Rectal smooth muscle tissue (tissue), 1 donor: ENCODE results near the gene TENT4B.

Experiments
- H3K27ac ChIP-seq: one replicate; pipeline ENCODE4 v1.7.0; 2013; ENCODE audit warnings: low read depth, low read length, inconsistent platforms
- H3K27me3 ChIP-seq: one replicate; pipeline ENCODE4 v1.7.0; 2013; ENCODE audit warnings: low read length; ENCODE audit not compliant: control insufficient read depth, insufficient read depth
- H3K36me3 ChIP-seq: one replicate; pipeline ENCODE4 v1.7.0; 2013; ENCODE audit warnings: low read length; ENCODE audit not compliant: control insufficient read depth, insufficient read depth
- H3K4me1 ChIP-seq: one replicate; pipeline ENCODE4 v1.7.0; 2013; ENCODE audit warnings: low read length; ENCODE audit not compliant: control insufficient read depth, insufficient read depth
- H3K4me3 ChIP-seq: one replicate; pipeline ENCODE4 v1.7.0; 2013; ENCODE audit warnings: low read length
- H3K9ac ChIP-seq: one replicate; pipeline ENCODE4 v1.7.0; 2013; ENCODE audit warnings: low read length

TENT4B gene

GRCh38 chr16:50247906-50248608 lies 95.0 kb downstream of the TENT4B start:
- H3K4me1 ChIP-seq, result peaks cover 10% of the 10 kb centered on the region
- no peak overlapping the region for H3K27ac ChIP-seq

GRCh38 chr16:50248845-50249244 lies 95.7 kb downstream of the TENT4B start:
- H3K4me3 ChIP-seq, result no peak overlapping the region
- H3K4me1 ChIP-seq, result peaks cover 10% of the 10 kb centered on the region
- H3K27me3 ChIP-seq, result no peaks in the 10 kb centered on the region
- H3K27ac ChIP-seq, result no peak overlapping the region
- H3K9ac ChIP-seq, result no peak overlapping the region
- no peaks in the 10 kb centered on the region for H3K36me3 ChIP-seq

More at GRCh38 chr16:50247906-50248608, 95.0 kb downstream of the TENT4B start:
- no peaks in the 10 kb centered on the region for H3K36me3 ChIP-seq
- no peak overlapping the region for H3K4me3 ChIP-seq
- no peaks in the 10 kb centered on the region for H3K27me3 ChIP-seq
- no peak overlapping the region for H3K9ac ChIP-seq

GRCh38 chr16:50251375-50252081 lies 98.4 kb downstream of the TENT4B start:
- H3K27ac ChIP-seq, result no peak overlapping the region

GRCh38 chr16:50252082-50252611 lies 99.0 kb downstream of the TENT4B start:
- Histone ChIP-seq H3K4me3 (no peak overlapping the region), H3K27me3 (no peaks in the 10 kb centered on the region), H3K4me1 (no peaks in the 10 kb centered on the region), H3K9ac (no peak overlapping the region), H3K36me3 (no peaks in the 10 kb centered on the region), H3K27ac (no peak overlapping the region)

More at GRCh38 chr16:50251375-50252081, 98.4 kb downstream of the TENT4B start:
- no peaks in the 10 kb centered on the region for H3K27me3 ChIP-seq
- no peak overlapping the region for H3K4me3 ChIP-seq
- H3K36me3 ChIP-seq, result no peaks in the 10 kb centered on the region
- peaks cover 3% of the 10 kb centered on the region for H3K4me1 ChIP-seq
- no peak overlapping the region for H3K9ac ChIP-seq

GRCh38 chr16:50252874-50253513 lies 99.9 kb downstream of the TENT4B start:
- Histone ChIP-seq H3K27me3 (no peaks in the 10 kb centered on the region), H3K9ac (no peak overlapping the region), H3K4me3 (no peak overlapping the region), H3K4me1 (no peaks in the 10 kb centered on the region), H3K36me3 (no peaks in the 10 kb centered on the region), H3K27ac (no peak overlapping the region)

GRCh38 chr16:50253514-50253910 lies 100.4 kb downstream of the TENT4B start:
- H3K4me3 ChIP-seq, result no peak overlapping the region
- H3K4me1 ChIP-seq, result no peaks in the 10 kb centered on the region
- no peaks in the 10 kb centered on the region for H3K27me3 ChIP-seq
- no peak overlapping the region for H3K9ac ChIP-seq
- no peak overlapping the region for H3K27ac ChIP-seq
- no peaks in the 10 kb centered on the region for H3K36me3 ChIP-seq

GRCh38 chr16:50254072-50254471 lies 101.0 kb downstream of the TENT4B start:
- no peaks in the 10 kb centered on the region for H3K36me3 ChIP-seq
- no peak overlapping the region for H3K27ac ChIP-seq
- no peaks in the 10 kb centered on the region for H3K27me3 ChIP-seq
- H3K9ac ChIP-seq, result no peak overlapping the region
- H3K4me1 ChIP-seq, result no peaks in the 10 kb centered on the region
- H3K4me3 ChIP-seq, result no peak overlapping the region

- Histone ChIP-seq H3K27ac (no peak overlapping the region), H3K9ac (no peak overlapping the region), H3K27me3 (no peaks in the 10 kb centered on the region), H3K4me3 (no peak overlapping the region), H3K36me3 (no peaks in the 10 kb centered on the region), H3K4me1 (no peaks in the 10 kb centered on the region)
These were observed 102.4 kb downstream of the TENT4B start for GRCh38 chr16:50255538-50255937.

- H3K36me3 ChIP-seq, result no peaks in the 10 kb centered on the region
- H3K4me3 ChIP-seq, result no peak overlapping the region
These were observed 103.5 kb downstream of the TENT4B start for GRCh38 chr16:50256604-50257003.

GRCh38 chr16:50257876-50258275 lies 104.8 kb downstream of the TENT4B start:
- Histone ChIP-seq H3K4me3 (no peak overlapping the region), H3K27ac (no peak overlapping the region), H3K9ac (no peak overlapping the region), H3K27me3 (no peaks in the 10 kb centered on the region), H3K36me3 (no peaks in the 10 kb centered on the region), H3K4me1 (no peaks in the 10 kb centered on the region)

More at GRCh38 chr16:50256604-50257003, 103.5 kb downstream of the TENT4B start:
- H3K27ac ChIP-seq, result no peak overlapping the region
- H3K4me1 ChIP-seq, result no peaks in the 10 kb centered on the region
- H3K9ac ChIP-seq, result no peak overlapping the region
- H3K27me3 ChIP-seq, result no peaks in the 10 kb centered on the region

- Histone ChIP-seq H3K9ac (no peak overlapping the region), H3K36me3 (no peaks in the 10 kb centered on the region), H3K27ac (no peak overlapping the region), H3K4me1 (no peaks in the 10 kb centered on the region), H3K27me3 (no peaks in the 10 kb centered on the region), H3K4me3 (no peak overlapping the region)
These were observed 106.5 kb downstream of the TENT4B start for GRCh38 chr16:50259334-50260205.
